ENCODE results near the gene MTMR12. TPM values are rescaled to one million over a fixed set of nuclear protein-coding genes. Genes with fewer than 3 reads are reported as not detected.
A peak's percentile ranks its signal among the peaks of the same experiment; 100 is the strongest.
"Not testable (repeated sequence)": the region's sequence is repeated elsewhere in the genome, so short reads cannot be mapped to it uniquely, and the experiment has no call there.

The MTMR12 gene
- polyA plus RNA-seq, 1 donor from 2014 or later, result 18.3 TPM

DNA sequence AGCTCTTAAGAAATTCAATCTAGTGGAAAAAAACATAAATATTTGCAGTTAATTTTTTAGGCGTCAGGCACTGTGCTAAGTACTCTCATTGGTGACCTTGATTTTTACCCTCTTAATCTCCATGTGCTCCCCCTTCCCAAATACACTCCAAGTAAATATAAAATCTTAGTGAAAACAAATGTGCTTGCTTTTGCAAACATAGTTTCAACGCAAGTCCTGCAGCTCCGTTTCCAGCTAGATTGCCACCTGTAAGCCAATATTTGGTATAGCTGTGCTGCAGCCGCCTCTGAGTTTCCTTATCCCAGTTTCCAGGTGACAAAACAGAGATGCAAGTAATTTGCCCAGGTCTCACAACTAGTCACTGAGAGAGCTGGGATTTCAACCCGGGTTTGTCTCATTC, 1.9 kb upstream of the MTMR12 start:
- peak overlapping the region in 3 of 4 donors; percentile 52 to 81 (median 70) for H3K4me3 Mint-ChIP-seq
- H3K9me3 Mint-ChIP-seq, result no peaks in the 10 kb centered on the region
- H3K27ac Mint-ChIP-seq, result peak overlapping the region in 1 of 3 donors; percentile 69
- peaks cover 23 to 25% (median 23%) of the 10 kb centered on the region in 3 donors for H3K4me1 Mint-ChIP-seq
- peaks cover 4% of the 10 kb centered on the region for H3K36me3 Mint-ChIP-seq
- H3K27me3 Mint-ChIP-seq, result peaks cover 5% of the 10 kb centered on the region

- H3K36me3 Mint-ChIP-seq, H3K9me3 Mint-ChIP-seq, H3K27me3 Mint-ChIP-seq: not testable (repeated sequence)
- Mint-ChIP-seq H3K4me3 (peak overlapping the region; percentile 32 to 81 (median 75)), H3K4me1 (peaks cover 28 to 30% (median 28%) of the 10 kb centered on the region in 3 donors), H3K27ac (peak overlapping the region in 1 of 3 donors; percentile 69)
Measured at GRCh38 chr5:32314152-32314488, 1.4 kb upstream of the MTMR12 start.

GRCh38 chr5:32312197-32312594, 543 bp downstream of the MTMR12 start:
- Mint-ChIP-seq H3K36me3 (peaks cover 6% of the 10 kb centered on the region), H3K4me3 (peak overlapping the region; percentile 87 to 97 (median 96)), H3K27ac (peak overlapping the region; percentile 86 to 92 (median 89)), H3K4me1 (peaks cover 33 to 40% (median 39%) of the 10 kb centered on the region in 3 donors), H3K27me3 (peaks cover 2% of the 10 kb centered on the region), H3K9me3 (no peaks in the 10 kb centered on the region)

DNA sequence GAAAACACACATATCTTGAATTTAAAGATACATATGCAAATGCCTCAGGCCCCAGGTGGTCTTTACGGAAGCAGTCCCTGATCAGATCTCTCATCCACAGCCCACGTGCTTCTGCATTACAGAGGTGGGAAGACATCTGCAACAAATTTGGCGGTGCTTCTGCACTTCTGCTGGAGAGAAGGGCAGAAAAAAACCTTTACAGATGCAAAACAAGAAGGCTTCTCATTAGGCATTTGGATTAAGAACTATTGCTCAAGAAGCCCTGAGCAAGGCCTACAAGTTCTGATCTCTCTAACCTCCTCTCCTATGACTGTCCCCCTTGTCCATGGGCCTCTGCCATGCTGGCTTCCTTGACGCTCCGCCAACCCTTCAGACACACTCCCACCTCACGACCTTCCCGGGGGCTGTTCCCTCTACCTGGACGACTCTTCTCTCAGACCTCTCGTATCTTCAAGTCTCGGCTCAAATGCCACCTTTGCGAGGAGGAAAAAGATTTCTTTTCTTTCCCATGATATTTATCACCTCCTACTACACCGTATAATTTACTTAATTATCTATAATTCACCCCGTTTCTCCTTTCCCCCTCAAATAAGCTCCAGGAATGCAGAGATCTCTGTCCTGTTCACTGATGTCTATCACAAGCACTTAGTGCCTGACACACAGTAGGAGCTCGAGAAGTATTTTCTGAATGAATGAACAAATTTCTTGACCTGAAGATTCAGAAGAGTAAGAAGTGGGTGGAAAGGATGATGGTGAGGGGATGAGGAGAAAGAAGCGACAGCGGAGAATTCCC, 1.1 kb downstream of the MTMR12 start:
- Mint-ChIP-seq H3K4me3 (peak overlapping the region; percentile 87 to 97 (median 96)), H3K4me1 (peaks cover 33 to 41% (median 40%) of the 10 kb centered on the region in 3 donors)

DNA sequence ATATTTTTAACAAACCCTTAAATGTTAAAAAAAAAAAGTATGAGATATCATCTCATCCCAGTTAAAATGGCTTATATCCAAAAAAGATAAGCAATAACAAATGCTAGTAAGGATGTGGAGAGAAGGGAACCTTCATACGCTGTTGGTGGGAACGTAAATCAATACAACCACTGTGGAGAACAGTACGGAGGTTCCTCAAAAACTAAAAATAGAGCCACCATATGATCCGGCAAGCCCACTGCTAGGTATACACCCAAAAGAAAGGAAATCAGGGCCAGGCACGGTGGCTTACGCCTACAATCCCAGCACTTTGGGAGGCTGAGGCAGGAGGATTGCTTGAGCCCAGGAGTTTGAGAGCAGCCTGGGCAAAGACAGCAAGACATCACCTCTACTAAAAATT, 3.0 kb downstream of the MTMR12 start:
- no peaks in the 10 kb centered on the region for H3K9me3 Mint-ChIP-seq
- H3K27me3 Mint-ChIP-seq, result peaks cover 2% of the 10 kb centered on the region
- H3K27ac Mint-ChIP-seq, result peak overlapping the region in 2 of 3 donors; percentile 37 to 92
- peaks cover 7% of the 10 kb centered on the region for H3K36me3 Mint-ChIP-seq
- H3K4me1 Mint-ChIP-seq, result peaks cover 36 to 53% (median 47%) of the 10 kb centered on the region in 3 donors
- peak overlapping the region in 3 of 4 donors; percentile 63 to 91 (median 77) for H3K4me3 Mint-ChIP-seq

More for the DNA sequence above, 1.1 kb downstream of the MTMR12 start:
- Mint-ChIP-seq H3K27ac (peak overlapping the region; percentile 86 to 92 (median 89)), H3K27me3 (peaks cover 2% of the 10 kb centered on the region), H3K36me3 (peaks cover 6% of the 10 kb centered on the region), H3K9me3 (no peaks in the 10 kb centered on the region)

DNA sequence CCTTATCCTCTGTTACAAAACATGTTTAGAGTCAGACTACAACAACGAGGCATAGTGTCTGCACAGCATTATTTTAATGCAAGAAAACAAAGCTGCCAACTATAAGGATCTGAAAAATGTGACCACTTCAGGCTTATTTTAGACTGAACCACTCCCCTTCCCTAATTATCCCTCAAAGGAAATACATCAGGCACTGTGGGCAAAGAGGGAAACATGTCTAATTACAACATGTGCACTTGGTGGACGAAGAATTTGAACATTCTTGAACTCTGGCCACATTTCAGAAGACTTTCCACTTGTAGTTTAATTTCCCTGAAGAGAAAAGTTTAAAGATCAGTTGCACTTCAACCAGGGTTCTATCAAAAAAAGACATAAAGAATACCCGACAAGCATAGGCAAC, 3.8 kb downstream of the MTMR12 start:
- H3K9me3 Mint-ChIP-seq, result no peaks in the 10 kb centered on the region
- peaks cover 38 to 57% (median 51%) of the 10 kb centered on the region in 3 donors for H3K4me1 Mint-ChIP-seq
- H3K27ac Mint-ChIP-seq, result peak overlapping the region in 1 of 3 donors; percentile 92
- peaks cover 7% of the 10 kb centered on the region for H3K36me3 Mint-ChIP-seq
- H3K27me3 Mint-ChIP-seq, result peaks cover 2% of the 10 kb centered on the region
- peak overlapping the region in 2 of 4 donors; percentile 77 to 91 for H3K4me3 Mint-ChIP-seq

GRCh38 chr5:32307769-32308194, 5.0 kb downstream of the MTMR12 start:
- H3K27me3 Mint-ChIP-seq, result peaks cover 2% of the 10 kb centered on the region
- H3K9me3 Mint-ChIP-seq, result no peaks in the 10 kb centered on the region
- H3K4me1 Mint-ChIP-seq, result peaks cover 38 to 60% (median 54%) of the 10 kb centered on the region in 3 donors
- H3K27ac Mint-ChIP-seq, result peak overlapping the region in 1 of 3 donors; percentile 37
- peak overlapping the region in 1 of 4 donors; percentile 8 for H3K4me3 Mint-ChIP-seq
- peaks cover 7% of the 10 kb centered on the region for H3K36me3 Mint-ChIP-seq

- Mint-ChIP-seq H3K4me1 (peaks cover 31 to 48% (median 45%) of the 10 kb centered on the region in 3 donors), H3K27me3 (no peaks in the 10 kb centered on the region), H3K4me3 (peak overlapping the region in 2 of 4 donors; percentile 30 to 43), H3K27ac (no peak overlapping the region), H3K9me3 (no peaks in the 10 kb centered on the region), H3K36me3 (peaks cover 5% of the 10 kb centered on the region)
Measured at GRCh38 chr5:32304622-32305021, 8.1 kb downstream of the MTMR12 start.

DNA sequence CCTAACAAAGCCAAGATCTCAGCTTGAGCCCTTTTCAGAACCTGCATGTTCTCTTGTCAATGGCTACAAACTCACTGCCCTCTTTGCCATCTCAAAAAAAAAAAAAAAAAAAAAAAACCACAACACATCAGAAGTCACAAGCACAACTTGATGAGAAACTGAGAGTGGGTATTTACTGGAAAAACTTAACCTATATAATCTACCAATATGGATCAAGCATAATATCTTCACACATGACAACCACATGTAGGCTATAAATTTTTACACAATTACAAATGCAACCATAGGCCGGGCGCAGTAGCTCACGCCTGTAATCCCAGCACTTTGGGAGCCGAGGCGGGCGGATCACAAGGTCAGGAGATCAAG, 9.0 kb downstream of the MTMR12 start:
- H3K4me1 Mint-ChIP-seq, result peaks cover 26 to 39% (median 39%) of the 10 kb centered on the region in 3 donors
- H3K36me3 Mint-ChIP-seq, result peaks cover 3% of the 10 kb centered on the region
- H3K27me3 Mint-ChIP-seq, result no peaks in the 10 kb centered on the region
- H3K27ac Mint-ChIP-seq, result peak overlapping the region in 1 of 3 donors; percentile 73
- H3K9me3 Mint-ChIP-seq, result no peaks in the 10 kb centered on the region
- H3K4me3 Mint-ChIP-seq, result no peak overlapping the region

DNA sequence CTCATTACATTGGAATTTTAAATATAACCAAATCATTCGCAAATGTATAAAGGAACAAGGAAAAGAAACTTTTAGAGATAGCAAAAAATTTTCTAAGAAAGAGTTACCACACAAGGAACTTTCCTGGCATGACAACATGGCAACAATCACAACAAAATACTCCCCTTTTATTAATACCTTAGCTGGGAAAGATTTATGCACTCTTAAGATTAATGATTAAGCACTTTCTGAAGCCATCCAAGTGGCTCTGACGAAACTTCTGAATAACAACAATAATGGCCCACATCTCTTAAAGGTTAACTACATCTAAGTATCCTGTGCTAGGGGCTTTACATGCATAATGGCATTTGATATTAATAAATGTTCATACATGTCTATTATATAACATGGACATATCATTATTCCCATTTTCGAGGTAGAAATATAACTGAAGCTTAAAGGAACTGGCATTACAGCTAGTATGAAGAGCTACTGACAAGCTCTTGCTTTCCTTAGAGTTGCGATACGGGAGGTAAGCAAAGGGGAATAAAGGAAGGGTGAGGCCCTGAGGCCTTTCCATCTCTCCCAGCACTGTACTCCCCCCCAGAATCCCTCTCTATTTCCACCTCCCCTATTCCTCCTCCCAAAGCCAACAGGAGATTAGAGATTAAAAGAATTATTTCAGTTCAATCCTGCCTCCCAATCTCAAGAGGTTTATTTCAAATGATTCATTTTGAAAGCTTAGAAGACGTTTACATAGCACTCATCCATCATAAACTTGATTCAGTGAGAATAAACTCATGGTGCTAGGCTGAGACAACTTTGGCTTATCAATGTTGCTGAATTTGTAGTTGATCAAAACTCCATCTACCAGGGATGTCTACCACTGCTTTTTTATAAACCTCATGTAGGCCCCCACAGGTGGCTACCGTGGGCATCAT, 9.6 kb downstream of the MTMR12 start:
- no peaks in the 10 kb centered on the region for H3K27me3 Mint-ChIP-seq
- no peaks in the 10 kb centered on the region for H3K9me3 Mint-ChIP-seq
- peak overlapping the region in 1 of 3 donors; percentile 73 for H3K27ac Mint-ChIP-seq
- H3K36me3 Mint-ChIP-seq, result peaks cover 3% of the 10 kb centered on the region
- H3K4me3 Mint-ChIP-seq, result no peak overlapping the region
- H3K4me1 Mint-ChIP-seq, result peaks cover 29 to 43% (median 40%) of the 10 kb centered on the region in 3 donors

GRCh38 chr5:32301891-32302290, 10.8 kb downstream of the MTMR12 start:
- peaks cover 36 to 47% (median 44%) of the 10 kb centered on the region in 3 donors for H3K4me1 Mint-ChIP-seq
- peak overlapping the region in 1 of 3 donors; percentile 25 for H3K27ac Mint-ChIP-seq
- peak overlapping the region in 1 of 4 donors; percentile 27 for H3K4me3 Mint-ChIP-seq
- H3K27me3 Mint-ChIP-seq, result no peaks in the 10 kb centered on the region
- peaks cover 7% of the 10 kb centered on the region for H3K36me3 Mint-ChIP-seq
- H3K9me3 Mint-ChIP-seq, result no peaks in the 10 kb centered on the region

- Mint-ChIP-seq H3K36me3 (peaks cover 6% of the 10 kb centered on the region), H3K27ac (peak overlapping the region in 1 of 3 donors; percentile 8), H3K9me3 (no peaks in the 10 kb centered on the region), H3K27me3 (no peaks in the 10 kb centered on the region), H3K4me3 (peak overlapping the region in 1 of 4 donors; percentile 49), H3K4me1 (peaks cover 30 to 33% (median 32%) of the 10 kb centered on the region in 3 donors)
Measured at GRCh38 chr5:32299059-32299677, 13.6 kb downstream of the MTMR12 start.

- no peaks in the 10 kb centered on the region for H3K9me3 Mint-ChIP-seq
- H3K4me1 Mint-ChIP-seq, result peaks cover 32 to 34% (median 32%) of the 10 kb centered on the region in 3 donors
- H3K36me3 Mint-ChIP-seq, result peaks cover 9% of the 10 kb centered on the region
- H3K27me3 Mint-ChIP-seq, result no peaks in the 10 kb centered on the region
- H3K4me3 Mint-ChIP-seq, result peak overlapping the region in 2 of 4 donors; percentile 24 to 63
- H3K27ac Mint-ChIP-seq, result peak overlapping the region in 2 of 3 donors; percentile 31 to 59
Measured at GRCh38 chr5:32298059-32298415, 14.7 kb downstream of the MTMR12 start.

DNA sequence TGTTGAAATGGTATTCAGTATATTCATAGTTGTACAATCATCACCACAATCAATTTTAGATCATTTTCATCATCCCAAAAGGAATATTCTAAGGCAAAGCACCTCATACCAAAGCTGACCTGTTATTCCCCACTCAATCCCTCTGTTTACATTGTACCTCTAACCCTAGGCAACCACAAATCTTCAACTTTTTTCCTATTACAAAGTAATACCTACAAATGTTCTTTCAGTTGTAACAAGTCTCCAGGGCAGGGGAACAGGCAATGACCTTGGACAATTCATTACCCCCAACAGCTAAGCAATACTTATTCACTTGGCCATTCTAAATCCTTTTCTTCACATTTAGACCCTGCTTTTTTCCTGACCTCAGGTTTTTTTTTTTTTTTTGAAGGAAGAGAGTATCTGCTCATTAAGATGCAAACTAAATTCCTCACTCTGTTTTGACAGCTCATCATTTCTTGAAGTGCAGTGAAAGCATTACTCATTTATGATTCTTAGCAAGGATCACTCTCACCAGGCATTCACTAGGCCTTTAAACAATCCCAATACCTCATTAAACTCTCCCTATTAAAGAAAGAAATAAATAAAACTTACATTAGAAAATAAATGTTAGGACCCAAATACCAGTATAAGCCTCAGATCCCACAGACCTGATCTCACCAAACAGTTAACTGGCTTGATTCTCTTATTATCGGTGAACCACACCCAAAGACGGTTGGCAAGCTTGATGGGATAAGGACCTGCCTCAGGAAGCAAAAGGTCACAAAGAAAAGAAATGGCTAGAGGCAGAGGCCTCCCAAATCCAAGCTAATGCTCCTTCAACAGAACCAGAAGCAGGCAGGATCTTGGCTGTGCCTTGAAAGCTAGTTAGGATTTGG, 15.3 kb downstream of the MTMR12 start:
- Mint-ChIP-seq H3K36me3 (peaks cover 9% of the 10 kb centered on the region), H3K4me3 (peak overlapping the region in 2 of 4 donors; percentile 24 to 66), H3K27me3 (no peaks in the 10 kb centered on the region), H3K4me1 (peaks cover 37 to 39% (median 38%) of the 10 kb centered on the region in 3 donors), H3K27ac (peak overlapping the region in 2 of 3 donors; percentile 31 to 59), H3K9me3 (no peaks in the 10 kb centered on the region)

Data from IgD-negative memory B cell (primary cell).